K562 (cell line): ENCODE data around the gene ZNF646. TPM values are rescaled to one million over a fixed set of nuclear protein-coding genes. Genes with fewer than 3 reads are reported as not detected.
A peak's percentile ranks its signal among the peaks of the same experiment; 100 is the strongest.

Experiments
- ATF4 ChIP-seq: fragments of 450-650 bp; formaldehyde crosslinking; IDR thresholded peaks from 2 replicates; pipeline ENCODE4 v1.4.0; 2022; ENCODE audit warnings: mild to moderate bottlenecking, moderate library complexity
- CBX2 ChIP-seq: fragments of 200-600 bp; sonication (generic); IDR thresholded peaks from one replicate; pipeline ENCODE4 v1.6.1; 2012; ENCODE audit warnings: mild to moderate bottlenecking, low read length, inconsistent platforms; ENCODE audit not compliant: insufficient read depth, poor library complexity, severe bottlenecking
- CREB1 ChIP-seq, 2 experiments: sonication (generic) in 1 of 2; formaldehyde crosslinking in 1 of 2; IDR thresholded peaks; 2 replicates each; pipeline versions ENCODE4 v1.6.1 to v1.8.0; 2012 to 2022; ENCODE audit warnings: inconsistent platforms in 1 of 2, mild to moderate bottlenecking in 1 of 2, missing genetic modification reagents in 1 of 2, moderate library complexity in 1 of 2
- DEAF1 ChIP-seq: fragments of 450-650 bp; formaldehyde crosslinking; IDR thresholded peaks from 2 replicates; pipeline ENCODE4 v1.4.0; 2020; ENCODE audit warnings: mild to moderate bottlenecking, moderate library complexity
- HDAC8 ChIP-seq: fragments of 450-650 bp; IDR thresholded peaks from 2 replicates; pipeline ENCODE4 v1.6.1; 2016; ENCODE audit warnings: mild to moderate bottlenecking, missing genetic modification characterization, moderate library complexity, missing compliant biosample characterization
- HNRNPH1 ChIP-seq: fragments of 200-400 bp; formaldehyde crosslinking; optimal IDR thresholded peaks from 2 replicates; pipeline ENCODE3; 2017; ENCODE audit warnings: low read depth, mild to moderate bottlenecking, low read length, moderate library complexity
- KAT7 ChIP-seq: sonication (generic); formaldehyde crosslinking; IDR thresholded peaks from 2 replicates; pipeline ENCODE4 v1.8.0; 2022; ENCODE audit warnings: missing genetic modification reagents, mild to moderate bottlenecking, borderline replicate concordance
- KLF1 ChIP-seq: fragments of 450-650 bp; IDR thresholded peaks from 2 replicates; pipeline ENCODE4 v1.6.1; 2016; ENCODE audit warnings: missing genetic modification characterization, missing compliant biosample characterization
- MXI1 ChIP-seq: IDR thresholded peaks from 2 replicates; pipeline ENCODE4 v1.6.1; 2011; ENCODE audit warnings: low read depth, mild to moderate bottlenecking, improper control_type of control experiment, low read length
- PBX2 ChIP-seq, 2 experiments: IDR thresholded peaks in 1 of 2; conservative IDR thresholded peaks in 1 of 2; 2 replicates each; pipeline ENCODE4 v1.6.1; 2016; ENCODE audit warnings: low read depth in 2 of 2, mild to moderate bottlenecking in 1 of 2, missing compliant biosample characterization in 1 of 2, missing genetic modification characterization in 1 of 2, moderate library complexity in 1 of 2
- PTTG1 ChIP-seq: fragments of 450-650 bp; IDR thresholded peaks from 2 replicates; pipeline ENCODE4 v1.6.1; 2016; ENCODE audit warnings: low read depth, mild to moderate bottlenecking, missing genetic modification characterization, missing compliant biosample characterization
- RBM14 ChIP-seq: fragments of 200-400 bp; formaldehyde crosslinking; IDR thresholded peaks from 2 replicates; pipeline ENCODE4 v1.6.1; 2018; ENCODE audit warnings: low read depth, mild to moderate bottlenecking, low read length, moderate library complexity, borderline replicate concordance; ENCODE audit not compliant: insufficient read depth
- RFX7 ChIP-seq: fragments of 250-450 bp; sonication (Bioruptor Pico); IDR thresholded peaks from 2 replicates; pipeline ENCODE4 v1.5.1; 2021; ENCODE audit warnings: mild to moderate bottlenecking
- RNF2 ChIP-seq: sonication (generic); IDR thresholded peaks from 2 replicates; pipeline ENCODE4 v1.6.1; 2016
- SUPT5H ChIP-seq: fragments of 450-650 bp; IDR thresholded peaks from 2 replicates; pipeline ENCODE4 v1.6.1; 2016
- TEAD4 ChIP-seq, 2 experiments: sonication (generic) in 1 of 2; formaldehyde crosslinking in 1 of 2; IDR thresholded peaks; 2 replicates each; pipeline versions ENCODE4 v1.6.1 to v1.8.0; 2012 to 2022; ENCODE audit warnings: borderline replicate concordance in 1 of 2, inconsistent platforms in 1 of 2, low read length in 1 of 2, mild to moderate bottlenecking in 1 of 2, missing genetic modification reagents in 1 of 2
- ZHX1 ChIP-seq: fragments of 150-350 bp; conservative IDR thresholded peaks from 2 replicates; pipeline ENCODE4 v1.6.1; 2014; ENCODE audit warnings: low read length
- ZNF436 ChIP-seq: fragments of 250-450, 450-650 bp; sonication (Bioruptor Pico); formaldehyde crosslinking; IDR thresholded peaks from 2 replicates; pipeline ENCODE4 v1.7.0; 2020; ENCODE audit warnings: mild to moderate bottlenecking
- polyA plus RNA-seq, 8 experiments: library from polyadenylated mRNA; depleted of rRNA in 4 of 8; stranded (reverse) in 5 of 8; unstranded in 3 of 8; fragments of >200 nt; fragmentation: Nextera tagmentation in 2 of 8; fragmentation: Illumina TruSeq in 1 of 8; extraction: Ambion mirVana in 2 of 8; extraction: Trizol in 1 of 8; gene quantifications; 2 replicates each; pipeline versions ENCODE4 v1.2.1 to v1.2.3, GENCODE V29; 2011 to 2014; ENCODE audit warnings: inconsistent platforms in 1 of 8, missing spikeins in 1 of 8
- total RNA-seq, 7 experiments: library from RNA; depleted of rRNA in 6 of 7; stranded (reverse); fragments of >200 nt in 6 of 7; fragmentation: Illumina TruSeq in 2 of 7; extraction: Trizol in 2 of 7; gene quantifications; 2 replicates each; pipeline versions ENCODE4 v1.2.1 to v1.2.3, GENCODE V29; 2011 to 2021; ENCODE audit warnings: low replicate concordance in 1 of 7

The ZNF646 gene
- total and polyA plus RNA-seq, 9 of the 15 experiments (the other 6 are each of a cell fraction or from before 2014, with no cell fraction given): 0.08 to 20.6 (median 8.0) TPM

GRCh38 chr16:31073142-31073969, 866 bp upstream of the ZNF646 start (continued):
- TF ChIP-seq CREB1 (IDR thresholded peaks at IDR 0.05) (0 out of 2 replicates have a peak, but pooled peaks have one; percentile 12), CREB1 (CRISPR knock-in tag; IDR thresholded peaks at IDR 0.05) (peak; percentile 31), PTTG1 (tag) (no peak), SUPT5H (peak; percentile 25; the same call in 1 of the 2 replicates), ZNF436 (CRISPR knock-in tag) (no peak), TEAD4 (IDR thresholded peaks at IDR 0.05; ENCODE audit: low read length) (0 out of 2 replicates have a peak, but pooled peaks have one; percentile 5), TEAD4 (CRISPR knock-in tag; IDR thresholded peaks at IDR 0.05; ENCODE audit: borderline replicate concordance) (no peak), ATF4 (CRISPR knock-in tag) (no peak), HDAC8 (tag) (no peak), PBX2 (CRISPR knock-in tag; IDR thresholded peaks at IDR 0.05; ENCODE audit: low read depth) (no peak), PBX2 (tag; conservative IDR thresholded peaks at IDR 0.05; ENCODE audit: low read depth) (no peak), DEAF1 (CRISPR knock-in tag) (no peak), ZHX1 (0 out of 2 replicates have a peak, but pooled peaks have one; percentile 18), RFX7 (CRISPR knock-in tag) (no peak), RNF2 (peak; percentile 65; the same call in 1 of the 2 replicates), KLF1 (no peak; the same call in 1 of the 2 replicates), HNRNPH1 (no peak), MXI1 (no peak), KAT7 (CRISPR knock-in tag) (peak; percentile 88), RBM14 (no peak), CBX2 (no peak)
